Measurements from ENCODE around the gene UGT1A8.

DNA sequence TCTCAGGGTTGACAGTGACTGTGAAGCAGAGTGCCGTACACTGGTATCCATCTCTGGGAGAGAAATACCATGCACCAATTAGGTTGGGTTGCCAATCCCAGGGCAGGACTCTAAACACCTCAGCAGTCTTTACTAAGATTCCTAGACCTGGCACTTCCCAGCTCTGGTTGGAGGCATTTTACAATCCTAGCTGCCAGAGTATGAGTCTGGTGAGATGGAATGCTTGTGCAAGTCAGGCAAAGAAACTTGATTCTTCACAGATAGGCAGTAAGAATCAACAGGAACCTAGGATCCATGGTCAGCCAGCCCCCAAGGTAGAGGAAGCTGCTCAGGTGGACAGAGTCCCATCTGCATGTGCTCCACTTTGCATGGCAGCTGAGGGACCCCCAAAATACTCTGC is 89.3 kb downstream of the UGT1A8 start:
- TF ChIP-seq CTCF (conservative IDR thresholded peaks at IDR 0.05; ENCODE audit: low read depth in 2 of 2) (no peak), ZNF331 (CRISPR knock-in tag; IDR thresholded peaks at IDR 0.05; ENCODE audit: low read depth) (no peak), POLR2AphosphoS5 (IDR thresholded peaks at IDR 0.05; ENCODE audit: low read depth) (no peak), EZH2 (IDR thresholded peaks at IDR 0.05; ENCODE audit: low read depth, unreplicated experiment) (no peak), EZH2phosphoT487 (IDR thresholded peaks at IDR 0.05; ENCODE audit: unreplicated experiment) (no peak), ETS1 (IDR thresholded peaks at IDR 0.05) (no peak)
